Natural killer cell (primary cell): ENCODE results near the gene ST3GAL5. TPM values are rescaled to one million over a fixed set of nuclear protein-coding genes. Genes with fewer than 3 reads are reported as not detected.

Experiments used
- ATAC-seq, 3 donors: fragments of 150-1000 bp in 2 of 3; fragments of 200-7000 bp in 1 of 3; cut with Tn5 transposase; 1 replicate in 1 of 3; 2 replicates in 2 of 3; pipeline ENCODE4 v1.10.0; 2021; ENCODE audit warnings: mild to moderate bottlenecking in 2 of 3, moderate library complexity in 2 of 3
- DNase-seq, 2 donors: peaks; one replicate each; pipeline versions ENCODE4 v3.0.0 to v3.0.0-alpha.2; 2013 to 2021; ENCODE audit warnings: mixed read lengths in 1 of 2
- H3K27ac ChIP-seq: one replicate; pipeline ENCODE4 v1.5.1; 2013; ENCODE audit warnings: mild to moderate bottlenecking, low read length
- H3K27me3 ChIP-seq: one replicate; pipeline ENCODE4 v1.6.1; 2013; ENCODE audit warnings: low read length; ENCODE audit not compliant: control insufficient read depth, insufficient read depth
- H3K36me3 ChIP-seq: one replicate; pipeline ENCODE4 v1.6.1; 2013; ENCODE audit warnings: low read length; ENCODE audit not compliant: control insufficient read depth, insufficient read depth
- H3K4me1 ChIP-seq: one replicate; pipeline ENCODE4 v1.6.1; 2013; ENCODE audit warnings: low read length; ENCODE audit not compliant: control insufficient read depth, insufficient read depth
- H3K4me3 ChIP-seq: one replicate; pipeline ENCODE4 v1.5.1; 2013; ENCODE audit warnings: low read length
- H3K9me3 ChIP-seq: one replicate; pipeline ENCODE4 v1.6.1; 2013; ENCODE audit warnings: low read length; ENCODE audit not compliant: control insufficient read depth, insufficient read depth
- H3K27ac Mint-ChIP-seq, 2 donors: one replicate each; pipeline ENCODE4 v1.8.0; 2022; ENCODE audit warnings: mild to moderate bottlenecking in 2 of 2, mixed read lengths in 2 of 2, moderate library complexity in 1 of 2
- H3K27me3 Mint-ChIP-seq, 2 donors: one replicate each; pipeline ENCODE4 v1.8.0; 2022; ENCODE audit warnings: low read depth in 2 of 2, mixed read lengths in 2 of 2
- H3K36me3 Mint-ChIP-seq: one replicate; pipeline ENCODE4 v1.8.0; 2022; ENCODE audit warnings: mixed read lengths
- H3K4me1 Mint-ChIP-seq, 2 donors: one replicate each; pipeline ENCODE4 v1.8.0; 2022; ENCODE audit warnings: mixed read lengths in 2 of 2
- H3K4me3 Mint-ChIP-seq: one replicate; pipeline ENCODE4 v1.8.0; 2022; ENCODE audit warnings: mild to moderate bottlenecking, moderate library complexity, mixed read lengths
- H3K9me3 Mint-ChIP-seq, 2 donors: one replicate each; pipeline ENCODE4 v1.8.0; 2022; ENCODE audit warnings: mixed read lengths in 2 of 2
- WGBS: methylation state at CpG from one replicate; pipeline ENCODE4 v1.1.7; 2013; ENCODE audit warnings: missing lambda C conversion rate; ENCODE audit not compliant: insufficient coverage; 5-methylcytosine and 5-hydroxymethylcytosine counted together
- intact Hi-C: fragments of 100-400 bp; cut with micrococcal nuclease; formaldehyde crosslinking; loops from one replicate; pipeline ENCODE4 v1.14.2; 2022
- total RNA-seq, 4 donors: library from RNA; stranded (reverse); fragments of 120-200 nt in 1 of 4; gene quantifications; one replicate each; pipeline versions ENCODE4 v1.2.3 to v1.2.4, GENCODE V29; 2013 to 2022
- TF ChIP-seq, protein P1 (sequence below): fragments of 200-600 bp; IDR thresholded peaks from one replicate; pipeline ENCODE4 v1.8.0; 2022; ENCODE audit warnings: antibody characterized with exemption

Gene ST3GAL5
- total RNA-seq, 3 donors from 2014 or later (not counting 1 experiment from before 2014, with no cell fraction given), result 54.6 to 72.4 (median 66.1) TPM

DNA sequence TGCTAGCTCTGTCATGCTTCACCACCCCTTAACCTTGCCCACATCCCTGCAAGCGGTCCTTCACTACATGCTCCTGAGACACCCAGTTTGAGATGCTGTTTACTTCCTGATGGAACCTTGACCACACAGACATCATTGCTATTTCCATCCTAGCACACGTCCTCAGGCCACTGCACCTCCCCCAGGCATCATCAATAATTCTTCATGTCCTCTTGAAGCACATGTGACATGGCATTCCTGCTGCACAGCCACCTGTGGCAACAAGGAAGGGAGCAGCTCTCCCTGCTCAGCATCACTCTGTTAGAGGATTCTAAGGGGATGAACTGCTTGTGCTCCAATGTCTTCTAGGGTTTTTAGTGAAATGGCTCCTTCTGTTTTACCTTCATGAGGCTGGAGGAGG, 26.1 kb upstream of the ST3GAL5 start:
- H3K27me3 ChIP-seq, result no peaks in the 10 kb centered on the region
- no peaks in the 10 kb centered on the region for H3K4me1 ChIP-seq
- WGBS, result 47% methylated on average over 2 of the region's 2 CpGs
- ATAC-seq (peak in 1 of 3 donors; percentile 17), DNase-seq (no peak)
- no peaks in the 10 kb centered on the region for H3K36me3 ChIP-seq
- H3K4me3 Mint-ChIP-seq, result no peak overlapping the region
- H3K4me3 ChIP-seq, result no peak overlapping the region
- no peaks in the 10 kb centered on the region for H3K9me3 Mint-ChIP-seq
- intact Hi-C loops, result no loop called here
- H3K4me1 Mint-ChIP-seq, result no peaks in the 10 kb centered on the region
- no peaks in the 10 kb centered on the region for H3K36me3 Mint-ChIP-seq
- no peak overlapping the region for H3K27ac Mint-ChIP-seq
- no peak overlapping the region for H3K27ac ChIP-seq
- no peaks in the 10 kb centered on the region for H3K27me3 Mint-ChIP-seq
- H3K9me3 ChIP-seq, result no peaks in the 10 kb centered on the region
- TF ChIP-seq, protein P1, sequence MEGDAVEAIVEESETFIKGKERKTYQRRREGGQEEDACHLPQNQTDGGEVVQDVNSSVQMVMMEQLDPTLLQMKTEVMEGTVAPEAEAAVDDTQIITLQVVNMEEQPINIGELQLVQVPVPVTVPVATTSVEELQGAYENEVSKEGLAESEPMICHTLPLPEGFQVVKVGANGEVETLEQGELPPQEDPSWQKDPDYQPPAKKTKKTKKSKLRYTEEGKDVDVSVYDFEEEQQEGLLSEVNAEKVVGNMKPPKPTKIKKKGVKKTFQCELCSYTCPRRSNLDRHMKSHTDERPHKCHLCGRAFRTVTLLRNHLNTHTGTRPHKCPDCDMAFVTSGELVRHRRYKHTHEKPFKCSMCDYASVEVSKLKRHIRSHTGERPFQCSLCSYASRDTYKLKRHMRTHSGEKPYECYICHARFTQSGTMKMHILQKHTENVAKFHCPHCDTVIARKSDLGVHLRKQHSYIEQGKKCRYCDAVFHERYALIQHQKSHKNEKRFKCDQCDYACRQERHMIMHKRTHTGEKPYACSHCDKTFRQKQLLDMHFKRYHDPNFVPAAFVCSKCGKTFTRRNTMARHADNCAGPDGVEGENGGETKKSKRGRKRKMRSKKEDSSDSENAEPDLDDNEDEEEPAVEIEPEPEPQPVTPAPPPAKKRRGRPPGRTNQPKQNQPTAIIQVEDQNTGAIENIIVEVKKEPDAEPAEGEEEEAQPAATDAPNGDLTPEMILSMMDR, result no peak

DNA sequence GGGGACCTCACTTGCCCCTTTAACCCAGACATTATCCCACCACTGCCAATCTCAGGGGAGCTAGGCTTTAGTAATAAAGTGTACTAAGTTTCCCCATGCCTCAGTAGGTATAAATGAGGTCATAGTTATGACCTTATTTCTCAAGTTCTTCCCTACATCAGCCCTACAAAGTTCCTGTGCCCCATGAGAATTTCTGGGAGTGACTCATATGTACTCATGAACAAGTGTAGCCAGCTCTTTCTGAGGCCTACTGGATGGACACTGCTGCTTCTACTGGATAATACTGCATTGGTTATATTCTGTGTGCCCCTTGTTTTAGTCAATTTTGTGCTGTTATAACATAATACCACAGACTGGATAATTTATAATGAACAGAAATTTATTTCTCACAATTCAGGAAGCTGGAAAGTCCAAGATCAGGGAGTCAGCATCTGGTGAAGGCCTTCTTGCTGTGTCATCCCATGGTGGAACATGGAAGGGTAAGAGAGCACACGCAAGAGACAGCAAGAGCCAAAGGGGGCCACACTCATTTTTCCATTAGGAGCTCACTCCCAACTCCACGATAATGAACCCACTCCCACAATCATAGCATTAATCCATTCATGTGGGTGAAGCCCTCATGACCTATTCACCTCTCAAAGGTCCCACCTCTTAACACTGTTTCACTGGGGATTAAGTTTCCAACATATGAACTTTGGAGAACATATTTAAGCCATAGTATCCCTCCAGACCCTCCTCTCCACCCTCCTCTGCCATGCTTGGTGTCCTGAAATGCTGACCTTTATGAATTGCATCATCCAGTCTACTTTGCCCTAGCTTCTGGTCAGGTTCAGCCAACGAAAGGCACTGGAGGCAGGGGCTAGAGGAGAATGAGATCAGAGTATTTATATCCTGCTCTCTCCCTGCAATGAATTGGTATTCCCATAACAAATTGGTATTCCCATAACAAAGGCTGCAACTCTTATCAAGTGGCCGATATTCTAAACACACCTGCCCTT, 25.4 kb upstream of the ST3GAL5 start:
- DNase-seq, result no peak
- Histone ChIP-seq H3K27ac (no peak overlapping the region), H3K4me3 (no peak overlapping the region), H3K9me3 (no peaks in the 10 kb centered on the region), H3K36me3 (no peaks in the 10 kb centered on the region), H3K4me1 (no peaks in the 10 kb centered on the region), H3K27me3 (no peaks in the 10 kb centered on the region)
- no peaks in the 10 kb centered on the region for H3K27me3 Mint-ChIP-seq
- WGBS, result 73% methylated on average over 4 of the region's 4 CpGs
- no peak overlapping the region for H3K4me3 Mint-ChIP-seq
- TF ChIP-seq, protein P1, result no peak
- no peak for ATAC-seq
- no peaks in the 10 kb centered on the region for H3K36me3 Mint-ChIP-seq
- no peaks in the 10 kb centered on the region for H3K9me3 Mint-ChIP-seq
- H3K27ac Mint-ChIP-seq, result no peak overlapping the region
- no peaks in the 10 kb centered on the region for H3K4me1 Mint-ChIP-seq
- intact Hi-C loops, result no loop called here

DNA sequence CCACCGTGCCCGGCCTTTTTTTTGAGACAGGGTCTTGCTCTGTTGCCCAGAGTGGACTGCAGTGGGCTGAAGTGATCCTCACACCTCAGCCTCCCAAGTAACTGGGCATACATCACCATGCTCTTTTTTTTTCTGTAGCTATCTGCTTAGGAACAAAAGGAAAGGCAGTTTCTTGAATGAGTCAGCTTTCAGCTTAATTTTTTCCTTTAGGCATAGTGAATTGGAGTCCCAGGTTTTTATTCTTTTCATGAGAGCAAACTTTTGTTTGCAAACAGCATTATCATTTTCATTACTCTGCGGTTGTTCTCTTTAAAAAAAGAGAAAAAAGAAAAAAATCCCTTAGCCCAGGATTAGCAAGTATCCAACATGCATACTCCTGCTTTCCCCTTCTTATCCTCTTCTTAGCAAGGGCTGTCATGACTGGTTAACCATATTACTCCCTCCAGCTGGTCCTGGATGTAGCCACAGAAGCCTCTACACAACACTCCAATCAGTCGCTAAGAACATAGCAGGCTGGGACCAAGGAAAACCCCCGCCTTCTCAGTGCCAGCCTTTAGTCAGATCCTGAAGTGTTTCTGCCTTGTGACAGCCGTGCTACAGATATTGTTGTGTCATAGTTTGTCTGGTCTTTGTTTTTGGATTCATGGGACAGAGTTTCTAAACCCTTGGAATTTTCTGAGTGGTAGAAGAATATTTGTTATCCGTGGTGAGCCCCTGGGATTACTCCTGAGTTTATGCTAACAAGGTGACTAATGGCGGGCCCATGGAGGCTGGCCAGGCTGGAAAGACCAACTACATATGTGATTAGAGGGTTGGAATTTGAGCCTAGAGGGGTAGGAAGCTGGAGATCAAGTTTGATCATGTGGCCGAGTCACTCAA, 23.3 kb upstream of the ST3GAL5 start:
- peaks cover 3% of the 10 kb centered on the region for H3K4me1 ChIP-seq
- H3K4me3 Mint-ChIP-seq, result no peak overlapping the region
- DNase-seq (no peak), ATAC-seq (no peak)
- intact Hi-C loops, result no loop called here
- H3K27ac ChIP-seq, result no peak overlapping the region
- TF ChIP-seq, protein P1, result no peak
- H3K4me1 Mint-ChIP-seq, result peaks cover 3 to 13% of the 10 kb centered on the region in 2 donors
- no peaks in the 10 kb centered on the region for H3K36me3 ChIP-seq
- 92% methylated on average over 8 of the region's 9 CpGs for WGBS
- no peaks in the 10 kb centered on the region for H3K9me3 Mint-ChIP-seq
- H3K27ac Mint-ChIP-seq, result no peak overlapping the region
- H3K4me3 ChIP-seq, result no peak overlapping the region
- no peaks in the 10 kb centered on the region for H3K36me3 Mint-ChIP-seq
- no peaks in the 10 kb centered on the region for H3K27me3 ChIP-seq
- H3K9me3 ChIP-seq, result no peaks in the 10 kb centered on the region
- no peaks in the 10 kb centered on the region for H3K27me3 Mint-ChIP-seq
